Measurements from ENCODE around the gene LCORL.
"Not testable (repeated sequence)": the region's sequence is repeated elsewhere in the genome, so short reads cannot be mapped to it uniquely, and the experiment has no call there.

LCORL gene

DNA sequence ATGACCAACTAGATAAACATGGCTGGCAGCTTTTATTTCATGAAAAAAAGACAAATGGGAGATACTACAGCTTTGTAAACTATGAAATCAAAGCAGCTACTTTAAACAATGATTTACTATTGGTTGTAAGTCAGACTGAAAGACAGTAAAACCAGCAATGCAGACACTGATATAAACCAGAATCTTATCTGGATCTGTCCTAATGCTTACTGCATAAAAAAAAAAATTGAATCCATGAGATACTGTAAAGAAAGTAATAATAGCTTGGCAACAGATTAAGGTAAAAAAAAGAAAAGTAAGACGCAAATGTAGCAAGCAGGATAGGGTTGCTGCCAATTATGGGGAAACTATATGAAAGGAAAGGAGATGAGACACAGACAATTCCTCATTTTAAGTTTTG is 7.3 kb downstream of the LCORL start:
- DNase-seq: no peak

DNA sequence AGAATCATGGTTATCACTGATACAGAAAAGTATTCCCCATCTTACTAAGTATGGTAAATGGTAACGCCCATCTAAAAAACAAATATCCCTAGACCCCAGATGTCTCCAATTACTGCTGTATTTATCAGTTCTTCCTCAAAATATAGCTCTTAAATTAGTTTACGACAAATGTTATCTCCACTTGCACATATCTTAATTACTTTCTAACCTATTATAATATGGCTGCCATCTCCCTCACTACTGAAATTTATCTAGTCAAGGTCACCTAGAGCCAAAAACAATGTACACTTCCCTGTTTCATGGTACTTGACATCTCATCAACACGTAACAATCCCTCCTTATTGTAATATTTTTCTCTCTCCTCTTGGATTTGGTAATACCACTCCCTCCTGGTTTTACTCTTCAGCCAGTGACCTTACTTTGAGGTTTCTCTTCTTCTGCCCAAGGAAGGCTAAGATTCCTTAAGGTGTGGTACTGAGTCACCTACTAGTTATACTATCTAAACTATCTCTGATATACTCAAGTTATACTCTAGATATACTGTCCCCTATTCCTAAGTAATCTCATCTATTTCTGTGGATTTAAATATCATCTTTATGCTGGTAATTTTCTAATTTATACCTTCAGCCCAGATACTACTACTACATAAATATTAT is 8.6 kb downstream of the LCORL start:
- DNase-seq: no peak

DNA sequence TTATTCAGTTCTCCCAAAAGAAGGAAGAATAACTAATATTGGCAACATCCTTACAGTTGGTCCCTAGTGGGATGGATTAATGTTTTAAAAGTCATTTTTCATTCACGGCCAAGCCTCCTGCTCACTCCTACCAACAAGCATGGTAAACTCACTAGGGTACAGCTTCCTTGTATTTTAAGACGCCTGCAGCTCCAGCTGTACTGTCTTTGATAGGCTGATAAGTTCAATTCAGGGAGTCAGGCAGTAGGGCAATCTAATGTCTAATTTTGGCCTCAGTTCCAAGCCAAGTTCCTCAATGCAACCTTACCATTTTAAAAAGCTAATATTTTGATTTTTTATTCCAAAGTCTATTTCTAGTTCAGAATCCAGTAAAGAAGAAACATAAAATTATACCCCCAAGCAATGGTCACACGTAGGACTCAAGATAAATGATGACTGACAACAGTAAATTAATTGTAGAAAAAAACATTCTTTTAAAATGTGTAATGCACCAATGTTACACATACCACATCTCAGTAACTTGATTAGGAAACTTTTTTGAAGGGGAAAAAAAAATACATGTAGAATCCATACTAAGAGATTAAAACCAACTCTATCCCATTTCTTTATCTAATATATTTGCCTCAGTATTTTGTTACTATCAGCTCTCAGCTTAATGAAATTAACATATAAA is 9.3 kb downstream of the LCORL start:
- no peak for DNase-seq

DNA sequence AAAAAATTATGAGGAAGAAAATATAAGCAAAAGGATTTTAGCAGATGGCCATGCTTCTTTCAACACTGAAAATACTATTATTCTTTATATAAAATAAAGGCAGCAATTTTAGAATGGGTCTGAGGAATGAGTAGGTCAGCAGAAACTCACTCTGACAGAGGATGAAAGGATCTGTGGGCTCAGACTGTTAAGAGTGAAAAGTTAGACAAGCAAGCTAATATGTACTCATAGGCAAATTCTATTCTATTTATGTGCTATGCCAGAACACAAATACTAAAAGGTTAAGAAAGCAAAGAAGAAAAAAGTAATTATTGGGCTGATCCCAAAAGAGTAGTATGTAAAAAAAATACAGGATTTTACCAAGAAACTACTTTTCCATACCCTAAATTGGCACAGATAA is 13.9 kb downstream of the LCORL start:
- no peak for DNase-seq

DNA sequence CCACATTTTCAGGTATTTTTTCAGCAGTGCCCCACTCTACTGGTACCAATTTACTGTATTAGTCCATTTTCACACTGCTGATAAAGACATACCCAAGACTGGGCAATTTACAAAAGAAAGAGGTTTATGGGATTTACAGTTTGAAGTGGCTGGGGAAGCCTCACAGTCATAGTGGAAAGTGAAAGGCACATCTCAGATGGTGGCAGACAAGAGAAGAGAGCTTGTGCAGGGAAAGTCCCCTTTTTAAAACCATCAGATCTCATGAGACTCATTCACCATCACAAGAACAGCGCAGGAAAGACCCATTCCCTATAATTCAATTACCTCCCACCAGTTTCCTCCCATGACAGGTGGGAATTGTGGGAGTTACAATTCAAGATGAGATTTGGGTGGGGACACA is 15.1 kb downstream of the LCORL start:
- DNase-seq: not testable (repeated sequence)

DNA sequence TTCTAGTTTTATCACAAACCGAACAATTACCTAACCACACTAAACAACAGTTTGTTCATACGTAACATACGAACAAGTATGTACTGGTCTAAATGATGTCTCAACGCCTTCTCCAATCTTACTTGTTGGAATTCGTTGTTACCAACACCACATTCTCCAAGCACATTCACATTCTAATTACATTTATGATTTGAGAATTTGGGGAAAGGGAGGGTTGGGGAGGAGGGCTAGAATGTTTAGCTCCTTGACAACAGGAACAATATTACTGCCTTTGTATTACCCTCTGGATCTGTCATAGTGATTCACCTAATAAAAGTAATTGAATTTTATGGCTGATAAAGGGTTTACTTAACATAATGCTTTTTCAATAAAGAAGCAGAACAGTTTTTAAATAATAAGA is 24.4 kb downstream of the LCORL start:
- DNase-seq: no peak

DNA sequence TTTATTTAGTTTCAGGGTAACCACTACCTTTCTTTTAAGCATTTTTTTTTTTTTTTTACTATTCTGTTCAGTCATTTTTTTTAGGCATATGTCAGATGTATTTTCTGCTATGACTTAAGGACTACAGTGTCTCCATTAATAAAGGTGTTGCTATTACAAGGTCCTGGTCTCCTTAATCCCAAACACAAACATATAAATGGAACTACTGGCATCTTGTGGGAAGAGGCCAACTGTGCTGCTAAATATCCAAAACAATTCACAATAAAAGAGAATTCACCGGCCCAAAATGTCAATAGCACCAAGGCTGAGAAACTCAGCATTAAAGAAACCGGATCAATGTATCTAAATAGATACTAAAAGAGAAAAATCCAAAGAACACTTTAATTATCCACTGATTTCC is 26.4 kb downstream of the LCORL start:
- no peak for DNase-seq

DNA sequence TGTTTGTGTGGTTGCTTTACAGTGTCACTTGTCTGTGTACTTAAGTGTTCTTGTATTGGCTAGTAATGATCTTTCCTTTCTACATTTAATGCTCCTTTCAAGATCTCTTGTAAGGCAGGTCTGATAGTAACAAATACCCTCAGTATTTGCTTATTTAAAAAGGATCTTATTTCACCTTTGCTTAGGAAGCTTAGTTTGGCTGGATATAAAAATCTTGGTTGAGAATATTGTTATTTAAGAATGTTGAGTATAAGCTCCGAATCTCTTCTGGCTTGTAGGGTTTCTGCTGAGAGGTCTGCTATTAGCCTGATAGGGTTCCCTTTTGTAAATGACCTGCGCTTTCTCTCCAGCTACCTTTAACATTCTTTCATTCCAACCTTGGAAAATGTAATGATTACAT is 35.7 kb downstream of the LCORL start:
- no peak for DNase-seq

DNA sequence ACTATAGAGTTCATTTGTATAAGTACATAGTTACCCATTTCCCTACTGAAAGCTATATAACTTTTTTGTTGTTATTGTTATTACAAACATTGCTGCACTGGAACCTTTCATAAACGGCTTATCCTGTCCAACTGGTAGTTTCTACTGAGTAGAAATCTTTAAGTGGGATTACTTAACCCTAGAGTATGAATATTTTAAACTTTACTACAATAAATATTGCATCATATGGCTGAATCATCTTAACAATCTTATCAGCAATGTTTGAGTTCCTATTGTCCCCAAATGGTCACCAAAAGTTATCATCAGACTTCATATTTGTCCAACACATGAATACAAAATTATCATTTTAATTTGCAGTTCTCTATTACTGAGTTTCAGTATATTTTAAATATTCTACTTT is 40.5 kb downstream of the LCORL start:
- DNase-seq: no peak

DNA sequence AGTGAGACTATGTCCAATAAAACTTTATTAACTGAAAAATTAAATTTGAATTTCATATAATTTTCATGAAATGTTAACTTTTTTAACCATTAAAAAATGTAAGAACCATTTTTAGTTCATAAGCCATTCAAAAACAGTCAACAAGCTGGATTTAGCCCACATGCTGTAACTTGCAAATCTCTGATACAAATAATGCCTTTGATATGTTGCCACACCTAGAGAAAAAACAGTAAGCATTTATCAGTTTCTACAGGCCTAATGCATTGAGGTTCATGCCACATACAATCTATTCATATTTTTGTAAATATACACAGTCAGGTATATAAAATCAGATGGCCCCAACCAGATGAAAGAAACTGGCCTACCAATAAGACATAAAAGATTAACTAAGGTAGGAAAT is 52.8 kb downstream of the LCORL start:
- DNase-seq: no peak

DNA sequence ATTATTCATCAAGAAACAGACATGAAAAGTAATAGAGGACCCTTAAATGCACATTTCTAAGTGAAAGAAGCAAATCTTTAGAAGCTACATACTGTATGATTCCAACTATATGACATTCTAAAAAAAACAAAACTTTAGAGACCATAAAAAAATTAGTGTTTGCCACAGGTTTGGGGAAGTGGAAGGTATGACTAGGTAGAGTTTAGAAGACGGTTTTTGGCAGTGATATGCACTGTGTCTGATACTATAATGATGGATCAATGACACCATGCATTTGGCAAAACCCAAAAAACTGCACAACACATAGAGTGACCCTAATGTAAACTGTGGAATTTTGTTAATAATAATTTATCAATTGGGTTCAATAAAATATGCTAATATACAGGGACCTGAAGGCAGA is 54.5 kb downstream of the LCORL start:
- DNase-seq: no peak

DNA sequence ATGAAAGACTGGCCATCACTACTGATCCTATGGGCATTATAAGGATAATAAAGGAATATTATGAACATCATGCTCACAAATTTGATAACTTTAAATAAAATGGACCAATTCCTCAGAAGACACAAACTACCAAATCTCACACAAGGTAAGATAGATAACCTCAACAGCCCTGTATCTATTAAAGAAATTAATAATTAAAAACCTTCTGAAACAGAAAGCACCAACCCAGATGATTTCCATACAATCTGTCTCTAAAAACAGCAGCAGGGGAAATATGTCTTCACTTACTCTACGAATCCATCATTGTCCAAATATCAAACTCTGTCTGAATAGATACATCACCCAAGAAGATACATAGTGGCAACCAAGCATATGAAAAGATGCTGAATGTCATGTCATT is 55.2 kb downstream of the LCORL start:
- no peak for DNase-seq

DNA sequence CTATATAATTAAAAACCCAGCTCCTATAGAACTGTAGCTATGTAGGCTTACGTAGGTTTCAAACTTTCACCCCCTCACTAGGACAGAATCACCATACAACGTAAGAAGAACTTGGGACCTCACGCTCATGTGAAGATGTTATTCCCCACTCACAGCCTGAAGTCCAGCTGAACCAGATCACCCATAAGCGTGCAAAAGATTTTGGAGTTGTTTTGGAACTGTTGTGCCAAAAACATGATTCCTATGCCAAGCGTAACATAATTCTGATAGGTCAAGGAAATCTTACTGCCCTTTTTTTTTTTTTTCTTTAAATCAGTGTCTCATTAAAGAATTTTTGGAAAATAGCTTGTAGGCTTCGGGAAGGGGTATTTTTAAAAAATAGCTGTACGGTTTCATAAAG is 57.0 kb downstream of the LCORL start:
- no peak for DNase-seq

DNA sequence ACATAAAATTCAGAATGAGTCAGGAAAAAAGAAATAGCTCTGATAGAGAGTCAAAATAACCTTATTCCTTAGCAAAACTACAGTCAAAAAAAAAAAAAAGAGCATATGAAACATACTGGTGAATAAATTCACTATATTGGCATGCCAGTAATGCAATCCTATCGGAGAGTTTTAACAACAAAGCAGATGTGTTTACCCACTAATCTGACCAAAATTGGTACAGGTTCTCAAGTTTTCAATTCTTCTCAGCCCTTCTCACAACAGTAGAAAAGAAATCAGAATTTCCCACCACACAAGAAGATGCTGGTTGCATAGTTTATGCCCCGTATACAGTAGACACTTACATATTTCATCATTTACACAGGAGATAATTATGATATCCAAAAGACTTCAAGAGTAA is 59.4 kb downstream of the LCORL start:
- no peak for DNase-seq

DNA sequence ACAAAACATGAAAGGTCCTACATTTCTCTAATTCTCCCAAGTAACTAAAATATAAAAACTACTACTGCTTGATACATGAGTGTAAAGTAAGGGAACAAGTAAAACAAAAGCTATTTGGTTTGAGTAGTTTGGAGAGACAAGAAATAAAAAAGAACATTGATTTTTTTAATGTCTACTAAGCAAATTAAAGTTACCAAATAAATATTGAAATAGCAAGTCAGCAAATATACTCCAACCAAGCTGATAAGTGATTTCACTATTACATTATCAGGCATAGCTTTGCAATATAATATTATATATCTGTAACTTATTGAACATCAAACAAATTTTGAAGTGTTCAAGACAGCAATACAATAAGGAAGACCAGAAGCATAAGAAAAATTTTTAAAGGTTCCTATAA is 60.3 kb downstream of the LCORL start:
- DNase-seq: no peak

DNA sequence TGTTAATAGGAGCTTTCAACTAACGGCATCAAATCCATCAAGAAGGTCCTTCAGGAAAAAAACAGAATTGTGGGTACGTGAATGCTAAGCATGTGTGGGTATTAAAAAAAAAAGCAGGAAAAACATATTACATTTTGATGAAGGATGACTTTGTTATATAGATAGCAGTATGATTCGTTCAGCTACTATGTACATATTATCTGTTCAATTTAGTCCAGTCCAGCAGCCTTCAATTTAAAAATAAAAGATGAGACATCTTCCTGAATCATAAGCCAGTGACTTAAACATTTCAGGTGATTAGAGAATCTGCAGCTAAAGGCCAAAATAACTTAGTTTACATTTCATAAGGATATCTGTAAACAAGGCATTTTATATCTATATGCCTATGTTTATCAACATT is 63.4 kb downstream of the LCORL start:
- DNase-seq: no peak

DNA sequence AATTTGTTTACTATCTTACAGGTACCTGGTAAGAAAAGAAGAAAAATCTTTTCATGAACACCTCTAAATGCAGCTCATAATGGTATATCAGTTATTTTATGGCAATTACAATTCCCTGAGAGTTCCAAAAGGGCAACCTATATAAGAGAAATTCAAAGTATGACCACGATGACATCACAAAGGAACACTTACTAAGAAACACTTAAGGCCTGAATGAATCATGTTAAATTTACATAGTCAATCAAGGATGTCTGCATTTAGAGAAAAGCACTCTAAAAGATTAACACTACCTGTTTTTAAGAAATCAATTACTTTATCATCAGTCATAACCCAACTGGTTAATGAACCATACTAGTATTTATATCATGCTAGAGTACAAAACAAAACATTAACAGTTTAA is 63.9 kb downstream of the LCORL start:
- DNase-seq: no peak

DNA sequence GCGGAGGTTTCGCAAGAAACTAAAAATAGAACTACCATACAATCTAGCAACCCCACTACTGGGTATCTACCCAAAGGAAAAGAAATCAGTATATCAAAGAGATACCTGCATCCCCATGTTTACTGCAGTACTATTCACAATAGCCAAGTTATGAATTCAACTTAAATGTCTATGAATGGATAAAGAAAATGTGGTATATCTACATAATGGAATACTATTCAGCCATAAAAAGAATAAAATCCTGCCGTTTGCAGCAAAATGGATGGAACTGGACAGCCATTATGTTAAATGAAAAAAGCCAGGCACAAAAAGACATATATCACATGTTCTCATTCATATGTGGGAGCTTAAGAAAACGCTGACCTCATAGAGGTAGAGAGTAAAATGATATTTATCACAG is 65.3 kb downstream of the LCORL start:
- no peak for DNase-seq

DNA sequence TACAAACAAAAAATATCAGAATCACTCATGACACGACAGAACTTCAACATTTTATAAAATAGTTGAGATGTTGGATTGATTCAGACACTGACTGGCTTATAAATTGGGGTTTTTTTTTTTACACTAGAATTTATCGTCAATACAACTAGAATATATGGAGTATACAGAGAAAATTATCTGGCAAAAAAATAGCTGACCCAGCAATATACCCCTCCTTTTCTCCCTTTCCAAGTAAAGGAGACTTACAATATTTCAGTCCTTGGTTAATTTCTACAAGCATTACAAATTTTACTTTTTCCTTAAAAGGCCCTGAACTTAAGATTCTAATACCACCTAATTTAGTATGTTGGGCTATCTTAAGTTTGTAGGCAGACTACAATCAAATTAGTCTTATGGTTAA is 76.3 kb downstream of the LCORL start:
- no peak for DNase-seq

DNA sequence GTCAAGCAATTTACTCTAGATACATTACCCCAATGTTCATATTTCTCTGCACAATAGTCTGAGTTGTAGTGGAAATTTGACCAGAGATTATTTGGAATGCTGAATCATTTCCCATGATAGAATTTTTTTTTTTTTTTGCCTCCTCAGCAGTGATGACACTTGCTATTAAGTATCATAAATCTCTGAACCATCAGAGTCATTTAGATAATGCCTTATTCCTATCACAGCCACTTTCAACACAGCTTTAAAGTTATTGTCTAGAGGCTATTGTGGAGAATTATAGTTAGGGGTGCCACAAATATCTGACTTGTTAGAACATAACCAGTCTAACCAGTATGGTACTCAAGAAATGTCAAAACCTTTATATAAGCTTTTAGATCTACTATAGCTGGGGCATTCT is 79.8 kb downstream of the LCORL start:
- DNase-seq: no peak

DNA sequence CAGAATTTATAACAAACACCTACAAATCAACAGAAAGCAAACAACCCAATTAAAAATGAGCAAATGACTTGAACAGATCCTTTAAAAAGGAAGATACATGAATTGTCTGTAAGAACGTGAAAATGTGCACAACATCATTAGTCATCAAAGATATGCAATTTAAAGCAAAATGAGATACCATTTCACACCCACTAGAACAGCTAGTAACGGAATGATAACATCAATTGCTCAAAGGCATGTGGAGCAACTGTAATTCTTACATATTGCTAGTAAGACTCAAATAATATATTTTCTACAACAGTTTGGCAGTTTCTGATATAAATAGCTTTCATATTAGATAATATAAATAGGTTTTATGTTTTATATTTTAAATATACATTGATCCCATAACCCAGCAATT is 82.5 kb downstream of the LCORL start:
- no peak for DNase-seq

DNA sequence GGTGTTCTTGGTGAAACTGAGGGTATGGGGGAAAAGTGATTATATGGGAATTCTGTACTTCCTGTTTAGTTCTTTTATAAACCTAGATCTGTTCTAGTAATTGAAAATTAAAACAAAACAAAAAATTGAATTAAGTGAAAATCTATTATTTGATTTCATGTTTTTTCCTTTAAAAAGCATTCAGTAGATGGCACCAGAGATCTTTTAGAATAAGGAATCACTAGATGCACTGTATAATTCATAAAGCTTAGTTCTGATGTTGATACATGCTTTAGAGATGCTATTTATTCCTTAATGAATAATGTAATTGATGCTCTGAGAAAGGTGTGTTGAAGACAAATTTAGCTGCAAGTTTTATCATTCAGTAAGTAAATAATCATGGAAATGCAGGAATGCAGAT is 87.3 kb downstream of the LCORL start:
- no peak for DNase-seq

DNA sequence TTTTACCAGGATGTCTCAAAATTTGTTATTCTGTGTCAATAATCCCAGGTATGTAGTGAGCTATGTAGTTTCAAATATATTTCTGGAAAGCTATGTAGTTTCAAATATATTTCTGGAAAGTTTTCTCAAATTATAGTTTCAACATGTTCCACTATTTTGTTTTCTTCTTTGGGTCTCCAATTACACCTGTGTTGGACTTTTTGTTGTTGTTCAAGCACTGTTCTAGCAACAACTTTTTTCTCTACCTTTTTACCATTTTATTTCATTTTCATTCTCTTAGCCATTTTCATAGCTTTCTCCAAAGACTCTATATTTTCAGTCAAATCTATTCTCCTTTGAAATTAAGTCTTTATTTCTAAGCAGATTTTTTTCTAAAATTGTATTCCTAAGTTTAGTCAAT is 88.4 kb downstream of the LCORL start:
- no peak for DNase-seq

DNA sequence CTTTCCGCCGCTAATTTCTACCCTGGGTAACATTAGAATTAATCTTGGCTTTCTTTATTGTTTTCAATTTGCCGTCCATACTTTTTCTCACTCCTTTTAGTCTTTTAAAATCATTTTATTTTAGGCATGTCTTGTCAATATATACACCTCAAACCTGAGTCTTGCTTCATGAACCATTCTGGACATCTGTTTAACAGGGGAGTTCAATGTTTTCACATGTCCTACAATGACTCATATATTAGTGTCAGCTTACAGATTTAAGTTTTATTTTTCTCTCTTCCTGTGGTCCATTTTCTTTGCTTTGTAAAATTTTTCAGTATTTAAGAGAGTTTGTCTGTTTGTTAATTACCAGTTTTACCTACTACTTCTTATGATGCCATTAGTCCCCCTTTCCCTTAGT is 89.5 kb downstream of the LCORL start:
- no peak for DNase-seq

DNA sequence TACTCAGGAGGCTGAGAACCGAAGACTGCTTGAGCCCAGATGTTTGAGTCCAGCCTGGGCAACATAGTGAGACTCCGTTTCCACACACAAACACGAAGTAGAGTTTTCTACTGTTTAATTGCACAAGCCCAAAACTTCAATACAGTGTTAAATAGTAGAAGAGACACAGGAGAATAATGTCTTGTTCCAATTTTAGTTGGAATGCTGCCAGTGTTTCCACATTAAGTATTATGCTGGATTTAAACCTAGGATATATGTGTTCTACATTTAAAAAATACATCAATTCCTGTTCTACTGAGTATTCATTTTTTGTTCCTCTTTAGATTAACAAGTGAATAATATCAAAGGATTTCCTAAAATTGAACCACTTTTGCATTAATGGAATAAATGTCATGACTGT is 91.3 kb downstream of the LCORL start:
- no peak for DNase-seq

All from SHP77 treated with DMSO at 0.1 percent for 48 hours (cell line).